Right atrium auricular region (tissue), 2 donors: Measurements from ENCODE around the gene DNAAF8. TPM values are rescaled to one million over a fixed set of nuclear protein-coding genes. Genes with fewer than 3 reads are reported as not detected.

Experiments used
- DNase-seq: peaks from one replicate; pipeline ENCODE4 v3.0.0-alpha.2; 2019; ENCODE audit warnings: low spot score
- H3K27ac ChIP-seq, 2 donors: fragments of 200-600 bp; sonication (generic); 1 replicate in 1 of 2; 2 replicates in 1 of 2; pipeline ENCODE4 v1.5.1; 2016 to 2019
- H3K27me3 ChIP-seq, 2 donors: fragments of 200-600 bp; sonication (generic); one replicate each; pipeline versions ENCODE4 v1.5.1 to v1.6.0; 2017 to 2019
- H3K36me3 ChIP-seq: fragments of 200-600 bp; sonication (generic); one replicate; pipeline ENCODE4 v1.5.1; 2016
- H3K4me1 ChIP-seq, 2 donors: fragments of 200-600 bp; sonication (generic); one replicate each; pipeline versions ENCODE4 v1.5.1 to v1.6.0; 2017 to 2019
- H3K4me3 ChIP-seq, 2 donors: fragments of 200-600 bp; sonication (generic); 1 replicate in 1 of 2; 2 replicates in 1 of 2; pipeline ENCODE4 v1.5.1; 2017 to 2019; ENCODE audit warnings: mild to moderate bottlenecking in 1 of 2, moderate library complexity in 1 of 2
- H3K9me3 ChIP-seq, 2 donors: fragments of 200-600 bp; sonication (generic); one replicate each; pipeline ENCODE4 v1.5.1; 2019
- CTCF ChIP-seq, 2 donors: fragments of 200-600 bp; sonication (generic); IDR thresholded peaks; one replicate each; pipeline ENCODE4 v1.5.1; 2019; ENCODE audit warnings: antibody characterized with exemption in 2 of 2
- total RNA-seq, 2 donors: library from RNA; depleted of rRNA; stranded (reverse); fragments of >200 nt; gene quantifications; one replicate each; pipeline ENCODE4 v1.1.0, GENCODE V29; 2016

Gene DNAAF8
- total RNA-seq, 2 donors from 2014 or later = 0.39 to 0.44 TPM

GRCh38 chr16:4753227-4753626 lies 18.9 kb downstream of the DNAAF8 start:
- H3K9me3 ChIP-seq = peaks cover 0 to 3% of the 10 kb centered on the region in 2 donors
- no peaks in the 10 kb centered on the region for H3K27me3 ChIP-seq
- H3K4me1 ChIP-seq = no peaks in the 10 kb centered on the region
- DNase-seq = no peak
- peaks cover 66% of the 10 kb centered on the region for H3K36me3 ChIP-seq
- H3K27ac ChIP-seq = no peak overlapping the region
- no peak overlapping the region for H3K4me3 ChIP-seq
- TF ChIP-seq CTCF (IDR thresholded peaks at IDR 0.05) = no peak

- H3K36me3 ChIP-seq = peaks cover 81% of the 10 kb centered on the region
- no peak overlapping the region for H3K27ac ChIP-seq
- peaks cover 0 to 3% of the 10 kb centered on the region in 2 donors for H3K9me3 ChIP-seq
- H3K4me3 ChIP-seq = no peak overlapping the region
- H3K27me3 ChIP-seq = no peaks in the 10 kb centered on the region
- TF ChIP-seq CTCF (IDR thresholded peaks at IDR 0.05) = no peak
- no peaks in the 10 kb centered on the region for H3K4me1 ChIP-seq
- DNase-seq = no peak
Observed at GRCh38 chr16:4754865-4755264, 20.5 kb downstream of the DNAAF8 start.

- H3K27ac ChIP-seq = no peak overlapping the region
- peaks cover 89% of the 10 kb centered on the region for H3K36me3 ChIP-seq
- no peaks in the 10 kb centered on the region for H3K4me1 ChIP-seq
- no peaks in the 10 kb centered on the region for H3K27me3 ChIP-seq
- no peak overlapping the region for H3K4me3 ChIP-seq
- peaks cover 0 to 3% of the 10 kb centered on the region in 2 donors for H3K9me3 ChIP-seq
- no peak for TF ChIP-seq CTCF (IDR thresholded peaks at IDR 0.05)
- no peak for DNase-seq
Observed at GRCh38 chr16:4755687-4756086, 21.4 kb downstream of the DNAAF8 start.

GRCh38 chr16:4760221-4760910 lies 26.0 kb downstream of the DNAAF8 start:
- peaks cover 72% of the 10 kb centered on the region for H3K36me3 ChIP-seq
- DNase-seq = no peak
- no peaks in the 10 kb centered on the region for H3K9me3 ChIP-seq
- H3K27me3 ChIP-seq = no peaks in the 10 kb centered on the region
- peaks cover 0 to 7% of the 10 kb centered on the region in 2 donors for H3K4me1 ChIP-seq
- H3K4me3 ChIP-seq = no peak overlapping the region
- no peak for TF ChIP-seq CTCF (IDR thresholded peaks at IDR 0.05)
- H3K27ac ChIP-seq = no peak overlapping the region

GRCh38 chr16:4762205-4762604 lies 27.9 kb downstream of the DNAAF8 start:
- Histone ChIP-seq H3K27me3 (no peaks in the 10 kb centered on the region), H3K36me3 (peaks cover 59% of the 10 kb centered on the region), H3K4me1 (peaks cover 0 to 20% of the 10 kb centered on the region in 2 donors), H3K4me3 (no peak overlapping the region), H3K27ac (no peak overlapping the region), H3K9me3 (no peaks in the 10 kb centered on the region)
- TF ChIP-seq CTCF (IDR thresholded peaks at IDR 0.05) = no peak
- DNase-seq = no peak

GRCh38 chr16:4763791-4764190 lies 29.5 kb downstream of the DNAAF8 start:
- Histone ChIP-seq H3K4me1 (peaks cover 0 to 31% of the 10 kb centered on the region in 2 donors), H3K9me3 (no peaks in the 10 kb centered on the region), H3K27me3 (no peaks in the 10 kb centered on the region), H3K27ac (no peak overlapping the region), H3K4me3 (no peak overlapping the region), H3K36me3 (peaks cover 46% of the 10 kb centered on the region)
- DNase-seq = no peak
- TF ChIP-seq CTCF (IDR thresholded peaks at IDR 0.05) = no peak
